Thymus (tissue), 11 donors: ENCODE results near the gene RESP18. TPM values are rescaled to one million over a fixed set of nuclear protein-coding genes. Genes with fewer than 3 reads are reported as not detected.
A peak's percentile ranks its signal among the peaks of the same experiment; 100 is the strongest.

Experiments used
- DNase-seq, 9 donors: peaks; one replicate each; pipeline ENCODE4 v3.0.0-alpha.2; 2013; ENCODE audit warnings: low spot score in 9 of 9, low read depth in 6 of 9, missing footprints in 1 of 9
- H3K27ac ChIP-seq, 2 donors: one replicate each; pipeline ENCODE4 v1.5.1; 2013; ENCODE audit warnings: control low read depth in 1 of 2, low read depth in 1 of 2, low read length in 1 of 2, mild to moderate bottlenecking in 1 of 2, moderate library complexity in 1 of 2
- H3K27me3 ChIP-seq, 2 donors: one replicate each; pipeline ENCODE4 v1.5.1; 2013; ENCODE audit warnings: low read length in 1 of 2; ENCODE audit not compliant: control insufficient read depth in 2 of 2, insufficient read depth in 1 of 2
- H3K36me3 ChIP-seq, 2 donors: one replicate each; pipeline ENCODE4 v1.5.1; 2013; ENCODE audit warnings: low read length in 1 of 2, mild to moderate bottlenecking in 1 of 2, moderate library complexity in 1 of 2; ENCODE audit not compliant: control insufficient read depth in 2 of 2, insufficient read depth in 2 of 2
- H3K4me1 ChIP-seq, 2 donors: one replicate each; pipeline ENCODE4 v1.5.1; 2013; ENCODE audit warnings: low read length in 2 of 2; ENCODE audit not compliant: control insufficient read depth in 2 of 2, insufficient read depth in 2 of 2
- H3K4me3 ChIP-seq, 2 donors: one replicate each; pipeline ENCODE4 v1.5.1; 2013; ENCODE audit warnings: low read length in 2 of 2, control low read depth in 1 of 2, mild to moderate bottlenecking in 1 of 2
- H3K9me3 ChIP-seq, 2 donors: one replicate each; pipeline ENCODE4 v1.5.1; 2013; ENCODE audit warnings: low read length in 1 of 2, mild to moderate bottlenecking in 1 of 2; ENCODE audit not compliant: control insufficient read depth in 2 of 2, insufficient read depth in 1 of 2
- WGBS: extraction: QIAGEN DNeasy Blood & Tissue Kit; methylation state at CpG from one replicate; pipeline ENCODE4 v1.1.7; 2013; 5-methylcytosine and 5-hydroxymethylcytosine counted together
- polyA plus RNA-seq: library from polyadenylated mRNA; stranded (reverse); fragments of 200-250 nt; gene quantifications from one replicate; pipeline ENCODE4 v1.2.3, GENCODE V29; 2013
- total RNA-seq: library from RNA; stranded (reverse); fragments of 120-200 nt; gene quantifications from one replicate; pipeline ENCODE4 v1.2.4, GENCODE V29; 2013
- donor health status: healthy.

The RESP18 gene
- total and polyA plus RNA-seq, 2 donors, result 0.07 TPM; not detected in 1

DNA sequence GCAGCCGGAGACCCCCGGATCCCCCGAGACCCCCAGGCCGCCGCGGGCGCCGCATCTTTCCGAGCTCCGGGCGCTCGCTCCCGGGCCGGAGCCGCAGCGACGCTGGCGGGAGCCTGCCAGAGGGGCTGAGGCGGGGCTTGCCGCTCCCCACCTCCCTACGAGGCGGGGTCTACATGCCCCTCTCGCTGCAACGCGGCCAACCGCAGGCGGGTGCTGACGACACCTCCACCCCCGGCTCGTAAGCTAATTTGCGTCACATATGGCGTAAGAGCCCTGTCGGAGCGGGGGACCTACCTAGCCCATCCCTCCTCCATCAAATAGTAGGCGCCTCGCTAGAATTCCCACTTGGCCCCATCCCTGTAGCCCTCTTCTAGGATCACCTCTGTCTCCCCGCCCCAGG, 23.3 kb downstream of the RESP18 start, which contains the start of gene PTPRN:
TSS of gene PTPRN (minus strand) at position 124 of the 400 bp plus-strand sequence. CDS start at position 55, 69 bp downstream.
- no peaks in the 10 kb centered on the region for H3K9me3 ChIP-seq
- H3K27me3 ChIP-seq, result peaks cover 27 to 42% of the 10 kb centered on the region in 2 donors
- WGBS, result 10% methylated on average over 37 of the region's 37 CpGs
- no peaks in the 10 kb centered on the region for H3K36me3 ChIP-seq
- H3K27ac ChIP-seq, result no peak within 1 kb of the TSS
- no peak within 1 kb of the TSS for H3K4me3 ChIP-seq
- no peak for DNase-seq
- no peaks in the 10 kb centered on the region for H3K4me1 ChIP-seq

DNA sequence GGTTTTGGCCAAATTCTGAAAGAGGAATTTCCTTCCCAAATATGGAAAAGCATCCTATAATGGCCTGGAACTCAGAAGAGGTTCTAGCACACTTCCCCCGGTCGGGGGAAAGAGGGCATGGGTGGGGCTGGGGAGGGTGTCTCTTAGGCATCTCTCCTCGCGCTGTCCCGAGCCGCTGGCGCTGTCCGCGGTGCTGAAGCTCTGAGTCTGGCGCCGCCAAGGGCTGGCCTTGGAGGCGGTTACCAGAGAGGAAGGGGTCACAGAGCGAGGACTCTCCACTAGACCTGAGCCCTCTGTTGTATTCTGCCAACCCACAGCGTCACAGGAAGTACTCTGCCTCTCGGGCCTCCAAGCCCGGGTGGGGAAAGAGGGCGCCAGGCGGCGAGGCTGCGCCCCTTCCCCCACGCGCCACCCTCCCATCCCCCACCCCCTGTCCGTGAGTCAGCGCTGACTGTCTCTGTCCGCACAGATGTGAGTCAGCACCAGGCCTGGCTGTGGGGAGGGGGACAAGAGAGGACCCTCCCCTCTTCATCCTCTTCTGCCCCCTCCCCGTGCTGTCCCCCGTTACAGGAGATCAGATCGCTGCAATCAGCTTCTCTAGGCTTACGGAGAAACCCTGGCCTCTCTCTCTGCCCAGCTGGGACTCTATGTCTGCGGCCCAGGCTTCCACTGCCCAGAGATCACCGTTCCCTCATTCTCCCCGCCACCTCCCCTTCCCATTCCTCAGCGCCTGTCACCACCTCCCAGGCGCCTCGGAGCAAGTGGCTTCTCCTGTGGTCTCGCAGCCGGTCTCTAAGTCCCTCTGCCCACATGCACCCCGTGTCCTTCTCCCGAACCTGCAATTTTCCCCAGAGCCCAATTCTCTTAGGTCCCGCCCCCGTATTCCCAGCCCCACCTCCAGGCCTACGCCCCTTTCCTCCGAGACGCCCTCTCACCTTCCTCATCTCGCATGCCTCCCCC, 24.1 kb downstream of the RESP18 start:
- Histone ChIP-seq H3K4me3 (no peak overlapping the region), H3K9me3 (no peaks in the 10 kb centered on the region), H3K27ac (no peak overlapping the region), H3K36me3 (no peaks in the 10 kb centered on the region), H3K27me3 (peaks cover 27 to 47% of the 10 kb centered on the region in 2 donors), H3K4me1 (no peaks in the 10 kb centered on the region)
- 10% methylated on average over 45 of the region's 45 CpGs for WGBS
- DNase-seq, result peak; percentile 41 to 84 (median 73)

DNA sequence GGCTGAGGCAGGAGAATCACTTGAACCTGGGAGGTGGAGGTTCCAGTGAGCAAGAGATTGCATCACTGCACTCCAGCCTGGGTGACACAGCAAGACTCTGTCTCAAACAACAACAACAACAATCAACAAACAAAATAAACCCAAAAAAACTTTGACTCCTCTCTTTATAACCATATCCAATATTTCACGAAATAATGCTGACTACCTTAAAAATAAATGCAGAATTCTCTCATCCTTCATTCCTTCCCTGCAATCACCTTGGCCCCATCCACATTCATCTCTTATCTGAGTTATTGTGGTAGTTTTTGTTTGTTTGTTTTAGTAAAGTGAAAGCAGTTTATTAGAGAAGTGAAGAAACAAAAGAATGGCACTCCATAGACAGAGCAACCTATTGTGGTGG, 26.5 kb downstream of the RESP18 start:
- no peaks in the 10 kb centered on the region for H3K36me3 ChIP-seq
- peaks cover 27 to 67% of the 10 kb centered on the region in 2 donors for H3K27me3 ChIP-seq
- H3K4me3 ChIP-seq, result no peak overlapping the region
- H3K9me3 ChIP-seq, result no peaks in the 10 kb centered on the region
- no peak overlapping the region for H3K27ac ChIP-seq
- WGBS, result 92% methylated on average over 1 of the region's 1 CpG
- no peaks in the 10 kb centered on the region for H3K4me1 ChIP-seq
- no peak for DNase-seq

DNA sequence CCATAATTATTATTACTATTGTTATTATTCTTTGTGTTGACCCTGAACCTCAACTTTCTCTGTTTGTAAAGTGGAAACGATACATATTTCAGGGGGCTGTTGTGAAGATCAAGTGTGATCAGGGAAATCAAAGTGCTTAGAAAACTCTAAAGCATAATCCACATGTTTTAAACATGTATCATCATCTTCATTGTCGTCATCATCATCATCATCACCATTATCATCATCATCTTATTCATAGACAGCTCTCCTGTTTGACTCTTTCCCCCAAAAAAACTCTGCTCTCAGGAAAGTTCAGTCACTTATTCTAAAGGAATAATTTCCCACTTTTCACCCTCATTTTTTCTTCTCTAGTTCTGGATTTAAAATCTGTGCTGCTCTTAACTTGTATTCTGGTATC, 28.3 kb downstream of the RESP18 start:
- H3K4me1 ChIP-seq, result no peaks in the 10 kb centered on the region
- no peak for DNase-seq
- WGBS, result 57% methylated on average over 2 of the region's 2 CpGs
- peaks cover 20 to 70% of the 10 kb centered on the region in 2 donors for H3K27me3 ChIP-seq
- H3K4me3 ChIP-seq, result no peak overlapping the region
- no peaks in the 10 kb centered on the region for H3K36me3 ChIP-seq
- no peak overlapping the region for H3K27ac ChIP-seq
- no peaks in the 10 kb centered on the region for H3K9me3 ChIP-seq

DNA sequence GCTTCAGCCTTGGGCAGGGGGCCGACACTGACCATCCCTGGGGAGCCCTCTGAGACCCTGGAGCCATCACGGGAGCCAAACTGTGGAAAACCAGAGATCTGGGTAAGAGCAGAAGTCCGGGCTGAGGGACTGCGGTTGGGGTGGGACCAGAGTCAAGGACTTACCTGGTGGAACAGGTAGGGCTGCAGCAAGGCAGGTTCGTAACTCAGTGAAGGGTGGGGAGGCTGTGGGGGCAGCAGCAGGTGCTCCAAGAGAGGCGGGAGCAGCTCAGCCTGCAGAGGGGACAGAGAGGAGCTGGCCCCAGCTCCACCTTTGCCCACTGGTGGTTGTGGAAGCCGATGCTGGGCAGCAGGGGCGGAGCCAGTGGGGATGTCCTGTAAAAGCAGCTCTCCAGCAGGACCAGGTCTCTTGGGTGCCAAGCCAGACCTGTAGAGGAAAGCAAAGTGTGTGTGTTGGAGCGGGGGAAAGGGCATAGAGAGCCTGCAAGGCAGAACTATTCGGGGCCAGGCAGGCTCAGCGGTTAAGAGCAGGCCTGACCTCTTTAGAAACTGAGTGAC, 30.1 kb downstream of the RESP18 start:
- WGBS, result 84% methylated on average over 11 of the region's 11 CpGs
- Histone ChIP-seq H3K4me1 (peaks cover 0 to 9% of the 10 kb centered on the region in 2 donors), H3K27me3 (peaks cover 5 to 58% of the 10 kb centered on the region in 2 donors), H3K27ac (no peak overlapping the region), H3K4me3 (no peak overlapping the region), H3K9me3 (no peaks in the 10 kb centered on the region), H3K36me3 (no peaks in the 10 kb centered on the region)
- no peak for DNase-seq

DNA sequence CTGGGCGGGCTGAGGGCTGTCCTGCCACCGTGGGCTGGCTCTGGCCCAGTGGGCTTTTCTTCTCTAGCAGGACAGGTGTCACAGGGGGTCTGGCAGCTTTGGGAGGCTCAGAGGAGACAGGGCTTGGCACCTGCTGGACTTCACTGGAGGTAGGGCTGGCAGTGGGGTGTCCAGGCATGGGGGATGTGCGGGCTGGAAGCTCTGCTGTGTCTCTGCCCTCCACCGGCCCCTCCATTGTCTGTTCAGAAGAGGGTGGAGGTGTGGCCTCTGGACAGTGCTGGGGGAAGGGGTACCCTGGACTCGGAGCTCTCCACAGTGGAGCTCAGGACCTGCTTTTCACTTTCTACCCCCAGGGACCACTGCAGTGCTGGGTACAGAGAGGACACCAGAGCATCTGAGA, 32.5 kb downstream of the RESP18 start:
- Histone ChIP-seq H3K9me3 (no peaks in the 10 kb centered on the region), H3K27me3 (peaks cover 5 to 63% of the 10 kb centered on the region in 2 donors), H3K4me3 (no peak overlapping the region), H3K36me3 (no peaks in the 10 kb centered on the region), H3K27ac (no peak overlapping the region), H3K4me1 (peaks cover 13 to 25% of the 10 kb centered on the region in 2 donors)
- WGBS, result 88% methylated on average over 5 of the region's 5 CpGs
- no peak for DNase-seq

DNA sequence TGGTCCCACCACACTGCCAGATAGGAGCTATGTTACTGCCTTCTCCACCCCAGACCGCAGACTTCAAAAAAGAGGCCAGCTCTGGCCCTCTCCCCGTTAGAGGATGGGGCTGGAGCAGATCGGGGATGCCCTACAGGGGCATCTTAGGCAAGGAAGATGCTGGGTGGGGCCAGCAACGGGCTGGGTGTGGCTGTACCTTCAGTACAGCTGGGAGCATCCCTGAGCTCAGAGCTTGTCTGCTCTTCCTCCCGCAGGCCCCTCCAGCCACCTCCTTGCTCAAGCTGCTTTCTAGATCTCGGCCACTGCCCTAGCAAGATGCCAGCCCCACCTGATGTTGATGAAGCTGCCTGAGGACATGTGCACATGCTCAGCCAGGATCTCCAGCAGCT, 33.2 kb downstream of the RESP18 start:
- Histone ChIP-seq H3K27me3 (peaks cover 5 to 68% of the 10 kb centered on the region in 2 donors), H3K4me1 (peaks cover 15 to 29% of the 10 kb centered on the region in 2 donors), H3K36me3 (no peaks in the 10 kb centered on the region), H3K9me3 (no peaks in the 10 kb centered on the region), H3K4me3 (no peak overlapping the region), H3K27ac (no peak overlapping the region)
- no peak for DNase-seq
- WGBS, result 88% methylated on average over 6 of the region's 6 CpGs

DNA sequence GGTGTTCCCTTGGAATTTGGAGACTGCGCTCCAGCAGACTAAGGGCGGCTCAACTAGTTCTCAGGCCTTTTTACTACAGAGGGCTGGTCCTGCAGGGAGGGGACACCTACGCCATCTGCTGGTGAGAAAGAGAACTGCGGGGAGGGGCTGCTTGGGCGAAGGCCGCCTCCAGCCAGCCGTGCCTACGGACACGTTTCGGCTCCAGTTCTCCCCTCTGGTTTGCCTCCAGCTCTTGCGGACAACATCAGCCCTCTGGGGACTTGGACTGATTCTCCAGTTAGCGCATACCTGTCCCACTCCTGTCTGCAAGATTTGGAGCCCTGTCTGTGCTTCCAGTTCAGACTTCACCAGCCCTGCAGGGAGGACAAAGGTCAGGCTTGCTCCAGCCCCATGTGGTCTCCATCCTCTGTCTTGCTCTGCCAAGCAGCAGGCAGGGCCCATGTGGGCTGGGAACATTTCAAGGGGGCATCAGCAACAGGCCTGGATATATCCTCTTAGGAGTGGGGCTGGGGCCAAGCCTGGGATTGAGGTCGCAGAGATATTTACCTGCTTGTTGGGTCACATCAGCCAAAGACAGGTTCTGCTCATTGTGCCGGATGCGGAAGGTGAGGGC, 33.7 kb downstream of the RESP18 start:
- no peak overlapping the region for H3K4me3 ChIP-seq
- peak; percentile 50 to 89 (median 68) for DNase-seq
- WGBS, result 30% methylated on average over 15 of the region's 15 CpGs
- no peak overlapping the region for H3K27ac ChIP-seq
- H3K4me1 ChIP-seq, result peaks cover 18 to 31% of the 10 kb centered on the region in 2 donors
- H3K27me3 ChIP-seq, result peaks cover 6 to 73% of the 10 kb centered on the region in 2 donors
- H3K36me3 ChIP-seq, result no peaks in the 10 kb centered on the region
- no peaks in the 10 kb centered on the region for H3K9me3 ChIP-seq
